Colonic mucosa (tissue), 4 donors: ENCODE results near the gene HDLBP. TPM values are rescaled to one million over a fixed set of nuclear protein-coding genes. Genes with fewer than 3 reads are reported as not detected.

ENCODE experiments used
- DNase-seq: peaks from one replicate; pipeline ENCODE4 v3.0.0-alpha.2; 2020
- H3K27ac ChIP-seq: fragments of 200-600 bp; one replicate; pipeline ENCODE4 v1.8.0; 2021
- H3K27me3 ChIP-seq: fragments of 200-600 bp; one replicate; pipeline ENCODE4 v1.8.0; 2021
- H3K36me3 ChIP-seq: fragments of 200-600 bp; one replicate; pipeline ENCODE4 v1.8.0; 2021
- H3K4me1 ChIP-seq: fragments of 200-600 bp; one replicate; pipeline ENCODE4 v1.8.0; 2021; ENCODE audit warnings: mild to moderate bottlenecking
- H3K4me3 ChIP-seq: fragments of 200-600 bp; one replicate; pipeline ENCODE4 v1.8.0; 2021
- H3K9ac ChIP-seq, 2 donors: one replicate each; pipeline ENCODE4 v1.7.0; 2013; ENCODE audit warnings: control low read depth in 2 of 2, low read depth in 2 of 2, low read length in 2 of 2
- H3K9me3 ChIP-seq: fragments of 200-600 bp; one replicate; pipeline ENCODE4 v1.8.0; 2021
- CTCF ChIP-seq: fragments of 200-600 bp; IDR thresholded peaks from one replicate; pipeline ENCODE4 v1.8.0; 2022; ENCODE audit warnings: antibody characterized with exemption, mild to moderate bottlenecking
- intact Hi-C: fragments of 100-400 bp; cut with DNase I; formaldehyde crosslinking; loops from one replicate; pipeline ENCODE4 v1.14.1; 2022
- total RNA-seq, 2 donors: library from RNA; stranded (reverse); fragmentation: NEBNext Ultra II Directional in 1 of 2; extraction: Animal tissue kit (Norgen Biotek cat#: 25700) in 1 of 2; gene quantifications; one replicate each; pipeline ENCODE4 v1.2.1, GENCODE V29; 2021
- donor health status: healthy.
- donor health status: DM: no; HTN: no; CAD: no.
- donor health status: DM: no; HTN: no; CAD: no.

HDLBP gene
- total RNA-seq, 2 donors from 2014 or later: 483 to 625 TPM

- H3K9me3 ChIP-seq: no peaks in the 10 kb centered on the region
- no peaks in the 10 kb centered on the region for H3K27me3 ChIP-seq
- no peak overlapping the region for H3K27ac ChIP-seq
- no peak for DNase-seq
- no peak for TF ChIP-seq CTCF
- intact Hi-C loops: no loop called here
- H3K4me3 ChIP-seq: no peak overlapping the region
- H3K9ac ChIP-seq: no peak overlapping the region
- no peaks in the 10 kb centered on the region for H3K4me1 ChIP-seq
- peaks cover 27% of the 10 kb centered on the region for H3K36me3 ChIP-seq
Observed at GRCh38 chr2:241228860-241229516, 86.5 kb downstream of the HDLBP start.

GRCh38 chr2:241228081-241228859, 87.2 kb downstream of the HDLBP start:
- intact Hi-C loops: no loop called here
- no peak for DNase-seq
- peaks cover 26% of the 10 kb centered on the region for H3K36me3 ChIP-seq
- no peaks in the 10 kb centered on the region for H3K9me3 ChIP-seq
- no peak for TF ChIP-seq CTCF
- H3K9ac ChIP-seq: no peak overlapping the region
- no peak overlapping the region for H3K4me3 ChIP-seq
- no peaks in the 10 kb centered on the region for H3K27me3 ChIP-seq
- no peaks in the 10 kb centered on the region for H3K4me1 ChIP-seq
- H3K27ac ChIP-seq: no peak overlapping the region

- H3K9ac ChIP-seq: no peak overlapping the region
- no peak for TF ChIP-seq CTCF
- intact Hi-C loops: no loop called here
- no peaks in the 10 kb centered on the region for H3K27me3 ChIP-seq
- DNase-seq: no peak
- H3K36me3 ChIP-seq: peaks cover 20% of the 10 kb centered on the region
- H3K9me3 ChIP-seq: no peaks in the 10 kb centered on the region
- H3K4me1 ChIP-seq: no peaks in the 10 kb centered on the region
- no peak overlapping the region for H3K4me3 ChIP-seq
- no peak overlapping the region for H3K27ac ChIP-seq
Observed at GRCh38 chr2:241227594-241227993, 87.9 kb downstream of the HDLBP start.

GRCh38 chr2:241226723-241227572, 88.5 kb downstream of the HDLBP start:
- DNase-seq: no peak
- Histone ChIP-seq H3K9me3 (no peaks in the 10 kb centered on the region), H3K9ac (no peak overlapping the region), H3K27me3 (no peaks in the 10 kb centered on the region), H3K4me3 (no peak overlapping the region), H3K36me3 (peaks cover 17% of the 10 kb centered on the region), H3K27ac (no peak overlapping the region), H3K4me1 (no peaks in the 10 kb centered on the region)
- intact Hi-C loops: no loop called here
- no peak for TF ChIP-seq CTCF

GRCh38 chr2:241225983-241226382, 89.5 kb downstream of the HDLBP start:
- Histone ChIP-seq H3K36me3 (peaks cover 17% of the 10 kb centered on the region), H3K4me1 (no peaks in the 10 kb centered on the region), H3K9ac (no peak overlapping the region), H3K4me3 (no peak overlapping the region), H3K27me3 (no peaks in the 10 kb centered on the region), H3K9me3 (no peaks in the 10 kb centered on the region), H3K27ac (no peak overlapping the region)
- intact Hi-C loops: no loop called here
- DNase-seq: no peak
- no peak for TF ChIP-seq CTCF
